Spleen (tissue), 7 donors: ENCODE data around the gene LTN1.
"Not testable (repeated sequence)": the region's sequence is repeated elsewhere in the genome, so short reads cannot be mapped to it uniquely, and the experiment has no call there.

Experiments
- CTCF ChIP-seq, 11 experiments: fragments of 200-600 bp in 7 of 11; fragments of 450-650 bp in 4 of 11; sonication (generic) in 4 of 11; IDR thresholded peaks in 8 of 11; conservative IDR thresholded peaks in 3 of 11; 1 replicate in 7 of 11; 2 replicates in 4 of 11; pipeline versions ENCODE4 v1.4.0 to v1.8.0; 2016 to 2021; ENCODE audit warnings: antibody characterized with exemption in 11 of 11, inconsistent platforms in 4 of 11, mild to moderate bottlenecking in 1 of 11
- POLR2AphosphoS5 ChIP-seq, 3 donors: sonication (generic); formaldehyde crosslinking; IDR thresholded peaks; one replicate each; pipeline ENCODE4 v1.5.1; 2017; ENCODE audit warnings: antibody characterized with exemption in 3 of 3
- donor health status: DM: no; HTN: no; CAD: no; lungs with moderate emphysema.
- donor health status: DM: no; HTN: no; CAD: no.
- donor health status: DM: no; HTN: no; CAD: no.

- not testable (repeated sequence) for TF ChIP-seq POLR2AphosphoS5 (IDR thresholded peaks at IDR 0.05); CTCF (IDR thresholded peaks at IDR 0.05 in 8 of 11, conservative IDR thresholded peaks at IDR 0.05 in 3 of 11)
Observed at GRCh38 chr21:28988146-28988545, 4.5 kb downstream of the LTN1 start.
